HG02642 (cell line): ENCODE measurements around the gene ZBTB38.

ENCODE experiments used
- ATAC-seq: cut with Tn5 transposase; IDR thresholded peaks from one replicate; pipeline ENCODE4 v1.9.1; 2021; ENCODE audit warnings: mild to moderate bottlenecking; ENCODE audit not compliant: unreplicated experiment, poor library complexity

Gene ZBTB38

DNA sequence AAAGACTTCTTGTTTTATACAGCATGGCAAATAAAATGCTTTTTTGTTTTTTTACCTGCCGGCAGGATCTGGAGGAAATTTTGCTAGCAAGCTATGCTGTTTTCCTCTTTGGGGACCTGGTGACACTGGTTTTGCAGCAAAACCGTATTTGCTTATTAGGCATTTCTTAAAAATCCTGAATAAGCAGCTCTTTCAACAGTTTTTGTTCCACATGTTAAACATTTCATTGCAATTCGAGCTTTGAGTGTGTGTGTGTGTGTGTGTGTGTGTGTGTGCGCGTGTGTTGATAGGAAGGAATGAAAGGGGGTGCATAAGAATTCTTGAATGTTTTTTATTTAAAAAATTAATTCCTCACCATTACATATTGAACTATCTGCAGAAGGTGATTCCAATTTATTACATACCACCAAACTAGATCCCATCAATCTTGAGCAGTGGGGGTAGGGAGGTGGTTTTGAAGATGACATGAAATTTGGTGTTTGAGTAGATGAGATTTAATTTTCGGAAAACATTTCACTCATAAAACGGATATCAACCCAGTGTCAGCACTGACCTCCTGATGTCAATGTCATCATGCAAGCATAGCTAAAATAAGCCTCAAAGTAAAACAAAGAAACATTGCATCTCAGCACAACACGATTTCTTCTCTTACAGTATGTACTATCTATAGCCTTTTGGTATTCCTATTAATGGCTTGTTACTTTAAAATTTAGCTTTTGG is 17.3 kb downstream of the ZBTB38 start:
- ATAC-seq = no peak

DNA sequence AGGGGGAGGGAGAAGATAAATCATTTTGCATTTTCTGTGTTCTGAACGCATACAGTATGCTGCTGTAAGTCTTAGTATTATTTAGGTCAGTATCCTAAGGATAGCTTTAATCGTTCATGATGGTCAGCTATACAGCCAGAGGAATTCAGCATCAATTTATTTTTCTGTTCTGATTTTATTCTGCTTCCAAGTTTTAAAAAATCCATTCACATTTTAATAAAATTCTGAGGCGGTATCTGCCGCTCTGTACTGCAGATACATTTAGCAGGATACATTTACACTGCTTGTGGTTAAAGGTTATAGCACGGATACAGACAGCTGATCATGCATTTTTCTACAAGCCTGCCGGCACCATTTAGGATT is 17.8 kb downstream of the ZBTB38 start:
- ATAC-seq = no peak

DNA sequence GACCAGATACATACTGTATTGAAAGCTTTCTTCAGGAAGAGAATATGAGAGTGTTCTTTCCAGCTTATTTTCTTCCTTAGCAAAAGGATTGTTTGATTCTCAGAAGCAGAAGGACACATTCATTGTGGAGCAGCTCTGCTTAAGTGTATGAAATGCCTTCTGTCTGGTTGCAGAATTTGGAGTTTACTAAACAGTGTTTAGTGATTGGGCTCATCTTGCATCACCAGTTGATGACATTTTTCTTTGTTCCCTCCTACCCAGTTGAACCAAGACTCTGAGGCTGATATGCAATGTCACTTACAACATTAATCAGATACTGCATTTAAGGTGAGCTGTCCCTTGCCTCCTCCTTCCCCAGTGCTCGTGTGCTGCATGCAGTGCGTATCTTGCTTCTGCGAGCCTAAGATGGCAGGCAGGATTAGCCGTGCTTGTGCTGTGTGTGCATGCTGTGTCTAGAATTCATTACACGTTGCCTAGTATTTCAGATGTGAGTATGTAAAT is 18.4 kb downstream of the ZBTB38 start:
- ATAC-seq = peak; percentile 38

DNA sequence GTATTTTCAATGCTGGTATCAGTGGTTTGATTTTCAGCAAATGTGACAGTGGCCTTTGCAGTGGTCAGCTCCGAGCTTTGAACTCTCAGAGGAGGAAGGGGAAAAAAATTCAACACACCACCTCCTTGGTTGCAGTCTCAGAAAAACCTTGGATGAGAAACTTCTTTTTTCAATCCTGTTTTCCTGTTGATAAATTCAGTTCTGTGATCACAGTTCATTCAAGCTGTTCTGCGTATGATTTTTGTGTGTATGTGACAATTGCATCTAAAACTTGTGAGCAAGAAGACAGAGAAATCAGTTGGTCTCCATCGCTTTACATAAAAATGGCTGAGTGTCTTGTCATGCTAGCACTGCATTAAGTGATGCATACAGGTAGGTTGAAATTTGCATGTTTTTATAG is 19.2 kb downstream of the ZBTB38 start:
- ATAC-seq = no peak

DNA sequence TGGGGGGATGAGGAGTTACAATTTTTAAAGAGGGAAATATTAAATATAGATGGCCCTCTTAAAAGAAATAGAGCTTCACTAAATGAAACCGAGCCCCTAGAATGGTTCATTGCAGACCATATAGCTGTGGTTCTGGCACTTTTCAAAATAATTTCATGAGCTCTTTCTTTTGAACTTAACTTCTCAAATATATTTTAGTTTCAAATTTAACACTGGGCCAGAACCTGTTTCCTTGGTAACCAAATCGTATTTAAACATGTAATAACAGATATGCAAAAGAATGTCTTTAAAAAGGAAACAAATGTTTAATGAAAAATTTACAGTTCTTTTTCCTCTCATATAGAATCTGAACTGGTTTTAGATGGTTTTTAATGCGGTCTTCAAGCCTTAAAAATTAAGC is 20.1 kb downstream of the ZBTB38 start:
- ATAC-seq = no peak

DNA sequence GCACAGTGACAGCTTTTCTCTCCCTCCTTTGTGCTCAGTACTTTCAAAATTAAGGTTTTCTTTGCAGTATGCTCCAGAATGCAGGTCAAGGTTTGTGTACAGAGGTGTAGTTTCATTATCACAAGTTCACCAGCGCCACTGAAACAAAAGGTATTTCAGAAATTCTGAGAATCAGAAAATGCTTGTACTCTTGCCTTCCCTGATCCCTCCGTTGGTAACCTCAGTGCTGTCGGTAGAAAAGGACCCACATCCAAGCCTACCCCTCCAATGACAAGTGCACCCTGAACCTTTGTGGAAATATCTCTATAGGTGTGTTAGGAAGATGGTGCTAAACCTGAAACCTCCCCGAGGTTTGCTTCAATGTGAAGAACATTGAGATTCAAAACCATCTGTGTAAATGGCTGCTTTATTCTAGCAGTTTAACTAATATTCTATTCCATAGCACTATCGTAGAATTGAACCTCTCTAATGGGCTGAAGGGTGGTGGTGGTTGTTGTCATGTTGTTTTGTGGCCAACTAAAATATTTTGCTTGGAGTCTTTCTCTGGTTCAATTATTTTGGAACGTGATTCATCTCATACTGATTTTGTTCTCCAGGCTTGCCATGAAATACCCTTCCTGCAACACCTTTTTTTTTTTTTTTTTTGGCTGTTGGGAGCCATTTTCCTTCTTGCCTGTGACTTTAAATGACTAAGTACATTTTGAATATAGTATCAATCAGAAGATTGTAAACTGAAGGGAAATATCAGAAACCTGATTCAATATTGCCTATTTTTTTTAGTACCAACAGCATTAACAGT is 20.7 kb downstream of the ZBTB38 start:
- ATAC-seq = no peak

DNA sequence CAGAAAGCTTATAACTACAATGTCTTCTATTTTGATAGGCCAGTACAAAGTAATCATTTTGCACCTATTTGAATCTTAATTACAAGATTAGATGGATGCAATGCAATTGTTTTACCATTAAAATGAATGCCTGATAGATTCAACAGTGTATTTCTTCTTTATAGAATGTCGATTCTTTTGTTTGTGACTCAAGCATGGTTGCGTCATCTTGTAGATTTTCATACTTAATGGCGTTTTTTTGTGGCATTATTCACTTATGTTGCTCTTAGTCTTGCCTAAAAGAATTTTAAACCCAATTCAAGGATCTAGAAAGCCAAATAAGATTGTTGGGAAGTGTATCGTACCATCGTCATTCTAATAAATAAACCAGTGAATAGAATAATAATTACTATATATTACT is 21.4 kb downstream of the ZBTB38 start:
- ATAC-seq = no peak

DNA sequence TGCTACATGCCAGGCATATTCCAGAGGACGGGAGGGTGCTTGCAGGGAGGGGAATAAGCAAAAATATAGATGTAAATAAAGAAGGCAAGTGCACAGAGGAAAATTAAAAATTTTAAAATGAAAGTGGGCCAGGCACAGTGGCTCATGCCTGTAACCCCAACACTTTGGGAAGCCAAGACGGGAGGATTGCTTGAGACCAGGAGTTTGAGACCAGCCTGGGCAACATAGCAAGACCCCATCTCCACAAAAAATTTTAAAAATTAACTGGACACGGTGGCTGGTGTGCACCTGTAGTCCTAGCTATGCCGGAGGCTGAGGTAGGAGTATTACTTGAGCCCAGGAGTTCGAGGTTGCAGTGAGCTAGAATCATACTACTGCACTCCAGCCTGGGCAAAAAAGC is 22.4 kb downstream of the ZBTB38 start:
- no peak for ATAC-seq

DNA sequence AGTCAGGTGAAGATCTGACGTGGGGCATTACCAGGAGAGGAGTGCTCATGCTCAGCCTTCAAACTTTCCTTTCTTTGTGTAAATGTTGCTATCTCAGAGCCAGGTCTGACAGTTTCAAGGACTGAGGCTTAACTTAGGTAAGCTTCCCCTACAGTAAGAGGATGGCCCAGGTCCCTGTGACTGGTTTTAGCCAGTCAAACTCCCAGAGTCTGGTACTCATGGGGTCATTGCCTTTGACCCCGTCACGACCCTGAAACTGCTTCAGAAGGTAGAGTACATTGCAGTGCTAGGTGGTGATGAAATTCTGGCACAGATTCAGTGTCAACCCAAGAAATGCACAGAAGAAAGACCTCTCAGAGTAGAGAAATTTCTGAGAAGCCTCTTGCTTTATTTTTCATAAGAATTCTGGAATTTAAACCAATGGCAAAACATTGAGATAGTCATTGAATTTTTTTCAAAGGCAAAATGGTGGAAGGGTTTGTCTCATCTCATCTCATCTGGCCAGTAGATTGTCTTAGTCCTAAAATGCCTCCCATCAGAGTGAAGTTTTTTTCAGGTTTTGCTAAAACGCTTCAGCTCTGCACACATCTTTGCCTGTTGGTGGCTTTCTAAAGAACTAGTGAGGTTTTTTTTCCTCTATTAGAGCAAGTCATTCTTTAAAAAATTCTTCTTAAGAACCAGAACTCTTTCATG is 23.1 kb downstream of the ZBTB38 start:
- no peak for ATAC-seq

DNA sequence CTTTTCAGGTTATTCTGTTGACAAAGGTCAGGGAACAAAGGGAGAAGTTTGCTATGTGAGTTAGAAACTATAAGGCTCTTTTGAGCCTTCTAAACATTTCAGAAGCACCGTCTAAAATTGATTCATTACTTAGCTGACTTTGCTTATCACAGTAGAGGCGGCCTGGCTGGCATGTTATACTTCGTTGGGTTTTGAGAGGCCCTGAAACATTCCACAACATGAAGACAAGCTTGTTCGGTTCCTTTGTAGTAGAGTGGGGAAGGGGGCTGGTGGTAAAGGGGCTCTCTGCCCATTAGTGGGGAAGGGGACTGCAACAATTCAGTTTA is 23.6 kb downstream of the ZBTB38 start:
- ATAC-seq = no peak

DNA sequence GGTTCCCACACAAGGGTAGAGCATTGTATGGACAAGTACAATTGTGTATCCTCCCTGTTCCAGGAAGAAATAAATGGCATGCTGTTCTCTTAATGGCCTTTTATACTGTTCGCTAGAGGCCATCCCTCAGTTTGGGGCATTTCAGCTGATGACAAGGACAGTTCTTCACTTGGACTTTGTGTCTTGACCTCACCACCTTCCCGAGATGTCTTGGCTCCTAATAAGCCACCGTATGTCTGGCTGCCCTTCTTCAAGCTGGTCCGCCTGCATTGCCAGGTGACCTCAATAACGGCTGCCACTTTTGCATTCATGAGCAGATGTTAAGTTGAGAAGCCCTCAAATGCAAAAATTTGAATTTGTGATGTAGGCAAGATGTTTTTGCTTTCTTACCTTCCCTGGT is 24.1 kb downstream of the ZBTB38 start:
- ATAC-seq = no peak

DNA sequence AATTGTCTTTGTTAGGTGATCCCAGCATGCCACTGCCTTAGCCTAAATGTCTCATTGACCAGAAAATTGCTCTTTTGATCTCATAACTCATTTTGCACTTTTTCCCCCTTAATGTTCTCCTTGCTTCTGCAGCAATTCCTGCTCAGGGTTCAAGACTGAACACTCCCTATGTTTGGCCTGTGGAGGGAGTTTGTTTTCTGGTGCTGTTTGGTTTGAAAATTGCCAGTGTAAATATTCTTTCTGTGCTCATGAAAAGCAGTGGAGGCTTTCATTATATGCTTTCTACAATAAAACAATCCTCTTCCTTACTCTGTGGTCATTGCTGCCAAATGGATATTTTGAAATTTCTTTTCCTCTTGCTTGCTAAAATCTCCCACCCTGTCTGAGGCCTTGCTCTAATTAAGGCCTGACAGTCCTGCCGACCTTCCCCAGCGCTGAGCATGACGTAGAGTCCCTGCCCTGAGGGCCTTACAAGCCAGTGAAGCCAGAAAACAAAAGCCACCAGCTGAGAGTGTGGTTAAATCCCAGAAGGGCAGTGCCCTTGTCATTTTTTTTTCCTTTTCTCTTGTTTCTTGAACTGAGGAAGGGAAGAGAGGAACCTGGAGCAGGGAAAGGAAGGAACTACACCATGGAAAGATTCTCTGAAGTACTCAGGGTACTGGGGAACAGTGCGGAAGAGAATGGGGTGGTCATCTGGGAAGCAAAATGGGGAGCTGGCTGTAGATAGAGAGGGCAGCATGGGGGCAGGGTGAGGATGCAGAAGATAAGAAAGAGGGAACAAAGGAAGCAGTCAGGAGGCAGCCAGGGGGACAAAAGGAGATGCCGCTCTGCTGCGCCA is 24.8 kb downstream of the ZBTB38 start:
- no peak for ATAC-seq

DNA sequence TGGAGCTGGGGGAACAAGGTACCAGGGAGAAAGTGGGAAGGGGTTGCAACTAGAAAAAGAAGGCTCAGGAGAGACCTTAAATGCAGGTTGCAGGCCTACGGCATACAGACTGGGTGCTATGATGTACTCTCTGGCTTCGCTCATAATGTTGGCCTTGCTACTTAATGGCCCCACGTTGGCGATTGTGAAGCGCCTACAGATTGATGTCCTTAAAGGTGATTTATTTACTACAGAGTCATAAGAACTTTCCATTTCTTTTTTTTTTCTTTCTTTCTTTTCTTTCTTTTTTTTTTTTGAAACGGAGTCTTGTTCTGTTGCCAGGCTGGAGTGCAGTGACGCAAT is 25.4 kb downstream of the ZBTB38 start:
- ATAC-seq = no peak

DNA sequence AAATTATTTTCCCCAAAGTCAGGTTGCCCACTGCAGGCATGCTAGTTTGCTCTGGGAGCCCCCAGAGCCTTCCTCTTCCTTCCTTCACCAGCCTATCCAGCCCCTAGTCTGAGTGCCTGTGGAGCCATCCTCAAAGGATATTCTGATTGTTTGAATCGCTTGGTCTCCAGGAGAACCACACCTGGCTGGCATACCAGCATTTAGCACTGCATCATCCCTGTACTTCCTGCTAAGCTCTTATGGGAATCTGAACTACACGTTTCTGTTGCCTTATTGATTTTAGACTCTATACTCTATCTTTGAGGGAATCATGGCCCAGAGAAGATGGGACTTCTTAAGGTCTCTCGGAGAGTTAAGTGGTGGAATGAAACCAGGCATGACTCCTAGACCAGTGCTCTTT is 26.3 kb downstream of the ZBTB38 start:
- no peak for ATAC-seq

DNA sequence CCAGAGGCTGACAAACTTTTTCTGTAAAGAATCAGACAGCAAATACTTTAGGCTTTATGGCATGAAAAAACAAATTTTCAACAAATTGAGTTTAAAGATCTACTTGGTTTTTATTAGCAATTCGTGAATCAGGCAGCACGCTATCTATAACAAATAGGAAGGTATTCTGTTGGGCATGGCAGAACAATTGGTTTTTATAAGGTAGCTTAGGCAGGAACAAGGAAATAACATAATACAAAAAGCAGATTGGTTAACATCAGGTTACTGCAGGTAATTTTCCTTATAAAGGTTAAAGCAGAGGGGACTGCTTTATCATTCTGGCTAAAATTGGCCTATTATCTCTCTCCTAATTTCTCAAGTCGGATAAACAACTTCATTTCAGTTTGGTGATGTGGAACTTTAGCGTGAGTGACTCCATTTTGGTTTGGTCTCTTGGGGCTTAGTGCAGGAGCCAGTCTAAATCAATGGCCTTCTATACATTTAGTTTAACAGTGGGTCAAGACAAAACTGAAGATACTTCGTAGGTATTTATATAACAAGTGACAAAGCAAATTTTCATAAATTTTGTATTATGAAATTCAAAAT is 26.8 kb downstream of the ZBTB38 start:
- ATAC-seq = no peak

DNA sequence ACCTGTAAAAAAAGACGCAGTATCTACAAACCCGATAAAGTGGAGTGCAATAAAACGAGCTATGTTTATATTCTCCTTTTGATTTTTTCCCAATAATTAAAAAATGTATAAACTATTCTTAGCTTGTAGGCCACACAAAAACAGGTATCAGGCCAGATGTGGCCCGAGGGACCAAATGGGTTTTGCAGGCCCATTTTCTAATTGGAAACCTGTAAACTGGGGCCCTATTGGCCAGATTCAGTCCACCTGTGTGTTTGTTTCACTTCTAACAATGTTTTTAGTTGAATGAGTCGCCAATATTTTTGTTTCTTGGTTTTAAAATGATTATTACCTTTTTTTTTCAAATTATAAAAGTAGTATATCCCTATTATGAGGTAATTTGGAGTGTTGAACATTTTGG is 29.7 kb downstream of the ZBTB38 start:
- no peak for ATAC-seq

DNA sequence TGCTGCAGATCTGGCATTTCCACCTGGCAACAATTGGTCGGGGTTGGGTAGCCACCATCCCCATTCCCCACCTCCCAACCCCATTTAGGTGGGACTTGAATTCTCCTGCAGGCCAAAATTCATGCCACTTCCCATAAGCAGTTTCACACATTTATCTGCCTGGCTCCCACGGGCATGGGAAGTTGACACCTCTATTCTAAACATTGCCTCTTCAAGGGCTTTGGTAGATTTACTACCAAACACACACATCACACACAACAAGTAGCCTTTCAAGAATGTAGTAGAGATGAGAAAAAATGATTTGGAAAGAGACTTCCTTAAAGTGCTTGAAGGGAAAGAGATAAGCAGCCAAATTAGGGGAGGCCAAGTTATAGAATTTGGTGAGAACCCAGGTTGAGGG is 30.9 kb downstream of the ZBTB38 start:
- ATAC-seq = no peak

DNA sequence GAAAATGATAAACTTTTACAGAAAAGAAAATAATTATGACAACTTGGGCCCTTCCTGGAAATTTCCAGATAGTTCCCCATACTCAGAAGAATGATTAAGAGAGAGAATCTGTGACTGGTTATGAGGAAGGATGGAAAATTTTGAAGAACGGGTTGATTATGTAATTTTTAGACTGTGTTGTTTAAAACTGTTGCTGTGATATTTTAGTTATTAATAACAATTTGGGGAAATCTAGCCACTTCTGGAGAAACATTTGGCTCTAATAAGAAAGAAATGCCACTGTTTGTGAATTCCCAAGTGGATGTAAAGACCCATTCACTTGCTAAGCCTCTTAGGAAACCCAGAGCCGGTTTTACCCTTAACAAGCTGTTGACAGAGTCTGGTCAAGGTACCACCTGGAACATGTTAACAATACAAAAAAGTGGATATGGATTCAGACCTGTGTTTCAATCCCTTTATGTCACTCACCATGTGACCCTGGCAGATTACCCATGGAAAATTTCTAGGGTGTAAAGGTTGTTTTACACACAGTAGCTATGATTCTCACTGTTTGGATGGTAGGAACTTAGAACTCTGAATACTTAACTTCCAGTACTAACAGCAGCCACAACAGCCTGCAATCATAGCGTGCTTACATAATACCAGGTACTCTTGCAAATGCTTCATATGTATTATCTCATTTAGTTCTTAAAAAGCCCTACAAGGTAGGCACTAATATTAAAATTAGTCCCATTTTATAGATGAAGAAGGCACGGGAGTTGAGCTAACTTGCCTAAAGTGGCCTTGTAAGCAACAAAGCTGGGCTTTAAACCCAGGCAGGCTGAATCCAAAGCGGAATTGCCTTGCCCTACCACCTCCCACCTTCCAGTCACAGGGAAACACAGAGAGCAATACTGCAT is 32.0 kb downstream of the ZBTB38 start:
- ATAC-seq = no peak

DNA sequence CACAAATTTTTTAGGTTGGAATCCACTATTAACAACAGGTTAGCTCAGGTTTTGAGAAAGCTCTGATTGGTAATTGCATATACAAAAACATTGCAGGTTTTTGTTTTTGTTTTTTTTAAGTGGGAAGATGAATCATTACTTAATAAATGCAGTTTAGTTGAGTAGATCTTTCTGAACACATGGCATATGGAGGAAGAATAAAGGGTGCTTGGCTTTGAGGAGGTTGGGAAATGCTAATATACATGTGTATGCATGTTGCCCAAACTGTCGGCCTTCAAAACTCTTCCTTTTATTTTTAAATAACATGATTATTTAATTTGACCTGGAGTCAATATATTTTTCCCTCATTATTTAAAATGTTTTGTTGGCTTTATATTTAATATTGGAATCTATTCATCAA is 32.8 kb downstream of the ZBTB38 start:
- ATAC-seq = no peak
